Measurements from ENCODE around the gene ATXN1. TPM values are rescaled to one million over a fixed set of nuclear protein-coding genes. Genes with fewer than 3 reads are reported as not detected.

Gene ATXN1
- total and polyA plus RNA-seq, 2 of the 13 experiments (the other 11 are each of a cell fraction or from before 2014, with no cell fraction given): 20.7 to 39.5 TPM

DNA sequence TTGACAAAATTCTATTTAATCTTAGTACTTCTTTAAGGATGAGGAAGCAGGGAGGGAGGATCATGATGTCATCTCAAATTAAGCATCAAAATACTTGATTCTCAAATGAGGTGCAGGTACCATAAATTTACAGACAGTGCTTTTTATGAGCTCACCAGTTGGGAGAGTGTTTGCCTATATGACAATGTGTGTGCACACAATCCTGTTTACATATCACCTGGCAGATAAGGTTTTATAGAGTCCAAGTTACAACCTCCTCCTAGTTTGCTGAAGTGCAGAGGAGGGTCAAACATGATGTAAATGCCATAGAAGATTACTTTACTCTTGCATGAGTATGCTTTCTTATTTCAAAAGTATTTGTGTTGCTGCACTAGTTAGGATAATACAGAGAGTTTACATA, 6.4 kb downstream of the ATXN1 start (continued):
- TF ChIP-seq, protein P1, sequence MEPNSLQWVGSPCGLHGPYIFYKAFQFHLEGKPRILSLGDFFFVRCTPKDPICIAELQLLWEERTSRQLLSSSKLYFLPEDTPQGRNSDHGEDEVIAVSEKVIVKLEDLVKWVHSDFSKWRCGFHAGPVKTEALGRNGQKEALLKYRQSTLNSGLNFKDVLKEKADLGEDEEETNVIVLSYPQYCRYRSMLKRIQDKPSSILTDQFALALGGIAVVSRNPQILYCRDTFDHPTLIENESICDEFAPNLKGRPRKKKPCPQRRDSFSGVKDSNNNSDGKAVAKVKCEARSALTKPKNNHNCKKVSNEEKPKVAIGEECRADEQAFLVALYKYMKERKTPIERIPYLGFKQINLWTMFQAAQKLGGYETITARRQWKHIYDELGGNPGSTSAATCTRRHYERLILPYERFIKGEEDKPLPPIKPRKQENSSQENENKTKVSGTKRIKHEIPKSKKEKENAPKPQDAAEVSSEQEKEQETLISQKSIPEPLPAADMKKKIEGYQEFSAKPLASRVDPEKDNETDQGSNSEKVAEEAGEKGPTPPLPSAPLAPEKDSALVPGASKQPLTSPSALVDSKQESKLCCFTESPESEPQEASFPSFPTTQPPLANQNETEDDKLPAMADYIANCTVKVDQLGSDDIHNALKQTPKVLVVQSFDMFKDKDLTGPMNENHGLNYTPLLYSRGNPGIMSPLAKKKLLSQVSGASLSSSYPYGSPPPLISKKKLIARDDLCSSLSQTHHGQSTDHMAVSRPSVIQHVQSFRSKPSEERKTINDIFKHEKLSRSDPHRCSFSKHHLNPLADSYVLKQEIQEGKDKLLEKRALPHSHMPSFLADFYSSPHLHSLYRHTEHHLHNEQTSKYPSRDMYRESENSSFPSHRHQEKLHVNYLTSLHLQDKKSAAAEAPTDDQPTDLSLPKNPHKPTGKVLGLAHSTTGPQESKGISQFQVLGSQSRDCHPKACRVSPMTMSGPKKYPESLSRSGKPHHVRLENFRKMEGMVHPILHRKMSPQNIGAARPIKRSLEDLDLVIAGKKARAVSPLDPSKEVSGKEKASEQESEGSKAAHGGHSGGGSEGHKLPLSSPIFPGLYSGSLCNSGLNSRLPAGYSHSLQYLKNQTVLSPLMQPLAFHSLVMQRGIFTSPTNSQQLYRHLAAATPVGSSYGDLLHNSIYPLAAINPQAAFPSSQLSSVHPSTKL (CRISPR knock-in tag; IDR thresholded peaks at IDR 0.05): peak; percentile 95
- TF ChIP-seq TARDBP (CRISPR knock-in tag; IDR thresholded peaks at IDR 0.05) (no peak), HES4 (CRISPR knock-in tag; IDR thresholded peaks at IDR 0.05; ENCODE audit: borderline replicate concordance) (no peak), KDM4B (CRISPR knock-in tag; IDR thresholded peaks at IDR 0.05) (no peak), THAP11 (CRISPR knock-in tag; IDR thresholded peaks at IDR 0.05) (peak; percentile 82), SOX5 (CRISPR knock-in tag; IDR thresholded peaks at IDR 0.05; ENCODE audit: borderline replicate concordance) (peak; percentile 83), ZMYM4 (CRISPR knock-in tag; IDR thresholded peaks at IDR 0.05) (peak; percentile 70; the same call in 1 of the 2 replicates), ESRRA (CRISPR knock-in tag; IDR thresholded peaks at IDR 0.05; ENCODE audit: low read depth) (0 out of 2 replicates have a peak, but pooled peaks have one; percentile 48), ZNF331 (CRISPR knock-in tag; IDR thresholded peaks at IDR 0.05) (peak; percentile 56; the same call in 1 of the 2 replicates), PPARG (CRISPR knock-in tag; conservative IDR thresholded peaks at IDR 0.05) (peak; percentile 65; the same call in 1 of the 2 replicates), BCL6 (CRISPR knock-in tag; IDR thresholded peaks at IDR 0.05) (peak; percentile 91), ZNF205 (CRISPR knock-in tag; IDR thresholded peaks at IDR 0.05) (peak; percentile 71; the same call in 1 of the 2 replicates), KLF9 (CRISPR knock-in tag; IDR thresholded peaks at IDR 0.05; ENCODE audit: low read depth) (peak; percentile 24; the same call in 1 of the 2 replicates), KLF16 (CRISPR knock-in tag; IDR thresholded peaks at IDR 0.05) (peak in 1 of 2 experiments; percentile 90; a peak in 2 of 4 replicates), DNMT3B (CRISPR knock-in tag; conservative IDR thresholded peaks at IDR 0.05) (no peak), SKI (IDR thresholded peaks at IDR 0.05; ENCODE audit: partially characterized antibody) (peak; percentile 64), KDM6A (CRISPR knock-in tag; IDR thresholded peaks at IDR 0.05; ENCODE audit: low read depth) (0 out of 2 replicates have a peak, but pooled peaks have one; percentile 13), ZNF703 (CRISPR knock-in tag; IDR thresholded peaks at IDR 0.05; ENCODE audit: borderline replicate concordance) (no peak), HDAC2 (CRISPR knock-in tag; IDR thresholded peaks at IDR 0.05) (peak; percentile 88), ZNF10 (CRISPR knock-in tag; IDR thresholded peaks at IDR 0.05; ENCODE audit: borderline replicate concordance, low read depth) (no peak), SAP130 (CRISPR knock-in tag; IDR thresholded peaks at IDR 0.05; ENCODE audit: low read depth) (peak; percentile 83), NFE2 (CRISPR knock-in tag; IDR thresholded peaks at IDR 0.05) (no peak), SP5 (CRISPR knock-in tag; IDR thresholded peaks at IDR 0.05; ENCODE audit: borderline replicate concordance, low read depth) (peak; percentile 85)
- TF ChIP-seq, protein P2, sequence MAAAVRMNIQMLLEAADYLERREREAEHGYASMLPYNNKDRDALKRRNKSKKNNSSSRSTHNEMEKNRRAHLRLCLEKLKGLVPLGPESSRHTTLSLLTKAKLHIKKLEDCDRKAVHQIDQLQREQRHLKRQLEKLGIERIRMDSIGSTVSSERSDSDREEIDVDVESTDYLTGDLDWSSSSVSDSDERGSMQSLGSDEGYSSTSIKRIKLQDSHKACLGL (CRISPR knock-in tag; IDR thresholded peaks at IDR 0.05): no peak
- TF ChIP-seq, protein P3, sequence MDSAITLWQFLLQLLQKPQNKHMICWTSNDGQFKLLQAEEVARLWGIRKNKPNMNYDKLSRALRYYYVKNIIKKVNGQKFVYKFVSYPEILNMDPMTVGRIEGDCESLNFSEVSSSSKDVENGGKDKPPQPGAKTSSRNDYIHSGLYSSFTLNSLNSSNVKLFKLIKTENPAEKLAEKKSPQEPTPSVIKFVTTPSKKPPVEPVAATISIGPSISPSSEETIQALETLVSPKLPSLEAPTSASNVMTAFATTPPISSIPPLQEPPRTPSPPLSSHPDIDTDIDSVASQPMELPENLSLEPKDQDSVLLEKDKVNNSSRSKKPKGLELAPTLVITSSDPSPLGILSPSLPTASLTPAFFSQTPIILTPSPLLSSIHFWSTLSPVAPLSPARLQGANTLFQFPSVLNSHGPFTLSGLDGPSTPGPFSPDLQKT (CRISPR knock-in tag; IDR thresholded peaks at IDR 0.05; ENCODE audit: borderline replicate concordance): no peak
- TF ChIP-seq, protein P4, sequence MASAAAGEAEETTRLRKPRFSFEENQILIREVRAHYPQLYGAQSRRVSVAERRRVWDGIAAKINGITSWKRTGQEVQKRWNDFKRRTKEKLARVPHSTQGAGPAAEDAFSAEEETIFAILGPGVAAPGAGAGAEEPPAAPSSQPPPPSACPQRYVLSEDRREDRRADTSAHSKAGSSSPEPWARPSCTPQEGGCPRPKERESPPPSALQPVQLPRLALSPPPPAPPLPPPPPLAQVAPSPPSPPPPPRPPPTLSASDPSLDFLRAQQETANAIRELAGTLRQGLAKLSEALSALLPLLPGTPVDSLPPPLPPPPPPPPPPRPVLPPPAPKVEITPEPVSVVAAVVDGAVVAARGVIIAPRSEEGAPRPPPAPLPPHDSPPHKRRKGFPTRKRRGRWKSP (CRISPR knock-in tag; IDR thresholded peaks at IDR 0.05): peak; percentile 71; the same call in 1 of the 2 replicates
